ENCODE measurements around the gene SBF1.

Gene SBF1

DNA sequence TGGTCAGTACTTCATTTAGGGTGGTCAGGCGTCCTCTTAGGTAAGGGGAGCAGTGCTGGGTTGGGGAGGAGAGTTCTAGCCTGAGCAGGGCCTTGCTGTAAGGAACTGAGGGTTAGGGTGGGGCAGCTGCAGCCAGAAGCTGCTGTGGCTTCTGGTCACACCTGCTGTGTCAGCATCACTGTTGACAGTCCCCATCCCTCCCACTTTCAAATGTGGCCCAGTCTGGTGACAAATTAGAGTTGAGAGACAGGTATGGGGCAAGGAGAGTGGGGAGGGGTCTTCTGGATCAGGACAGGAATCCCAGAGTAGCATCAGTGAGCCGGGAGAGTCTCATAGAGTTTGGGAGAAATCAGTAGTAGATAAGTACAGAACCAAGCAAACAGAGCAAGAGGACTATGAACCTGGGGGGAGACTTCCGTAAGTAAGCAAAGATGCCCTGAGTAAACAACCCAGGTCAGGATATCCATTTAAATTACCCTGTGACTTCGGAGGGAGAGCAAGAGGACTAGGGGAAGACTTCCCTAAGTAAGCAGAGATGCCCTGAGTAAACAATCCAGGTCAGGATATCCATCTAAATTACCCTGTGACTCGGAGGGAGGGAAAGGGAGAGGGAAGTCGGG, 78.0 kb downstream of the SBF1 start:
- DNase-seq: peak; percentile 8

Measured in CD4-positive, alpha-beta T cell treated with Interleukin-4 for 4 hours (primary cell).